Endothelial cell of umbilical vein (primary cell): ENCODE data around the gene TRIM71. TPM values are rescaled to one million over a fixed set of nuclear protein-coding genes. Genes with fewer than 3 reads are reported as not detected.
"Not testable (repeated sequence)": the region's sequence is repeated elsewhere in the genome, so short reads cannot be mapped to it uniquely, and the experiment has no call there.

Source experiments
- BruUV-seq: library from RNA; stranded (reverse); fragments of 400-500 nt; replicated peaks from 2 replicates; lab custom pipeline; 2021; lab: Mats Ljungman, UMichigan
- CTCF ChIA-PET: fragments of 300-600, 350-600 bp; sonication (Branson Sonifier 250); formaldehyde crosslinking; loops from one replicate; lab custom pipeline; 2021; ENCODE audit warnings: antibody characterized with exemption, inconsistent platforms; lab: Charles Lee
- POLR2A ChIA-PET: fragments of 300-600, 350-600 bp; sonication (Branson Sonifier 250); formaldehyde crosslinking; loops from one replicate; lab custom pipeline; 2021; ENCODE audit warnings: antibody characterized with exemption, inconsistent platforms; lab: Charles Lee
- DNase-seq: peaks from one replicate; pipeline ENCODE4 v3.0.0-alpha.2; 2011; ENCODE audit warnings: low read depth, low spot score
- FAIRE-seq: peaks from 2 replicates; lab custom pipeline; 2011; peaks lifted over from hg19 to GRCh38; lab: Jason Lieb, UNC
- H2AFZ ChIP-seq: 2 replicates; pipeline ENCODE4 v1.6.0; 2012; ENCODE audit warnings: low read depth, low read length, control low read depth, inconsistent platforms
- H3K27ac ChIP-seq: 2 replicates; pipeline ENCODE4 v1.5.1; 2011; ENCODE audit warnings: low read depth, mild to moderate bottlenecking, control low read depth, low read length, moderate library complexity; ENCODE audit not compliant: insufficient read depth
- H3K27me3 ChIP-seq, 2 experiments: 2 replicates each; pipeline versions ENCODE4 v1.6.0 to v1.6.1; 2011; ENCODE audit warnings: low read length in 2 of 2, mixed read lengths in 1 of 2; ENCODE audit not compliant: control insufficient read depth in 2 of 2, insufficient read depth in 2 of 2
- H3K36me3 ChIP-seq, 2 experiments: 2 replicates in 1 of 2; 3 replicates in 1 of 2; pipeline ENCODE4 v1.5.1; 2011; ENCODE audit warnings: low read length in 2 of 2, mild to moderate bottlenecking in 1 of 2, moderate library complexity in 1 of 2; ENCODE audit not compliant: control insufficient read depth in 2 of 2, insufficient read depth in 2 of 2; ENCODE audit errors: extremely low read depth in 1 of 2
- H3K4me1 ChIP-seq: 3 replicates; pipeline ENCODE4 v1.5.1; 2011; ENCODE audit warnings: mild to moderate bottlenecking, low read length; ENCODE audit not compliant: control insufficient read depth, insufficient read depth; ENCODE audit errors: extremely low read depth
- H3K4me2 ChIP-seq: 2 replicates; pipeline ENCODE4 v1.6.1; 2011; ENCODE audit warnings: low read length, control low read depth, mixed read lengths; ENCODE audit not compliant: insufficient read depth
- H3K4me3 ChIP-seq, 3 experiments: fragments of 200-600 bp in 1 of 3; sonication (generic), shearing (Covaris generic) in 1 of 3; replicated peaks in 1 of 3; 2 replicates each; pipeline ENCODE4 v1.5.1; 2011 to 2016; ENCODE audit warnings: control low read depth in 3 of 3, low read length in 3 of 3, mild to moderate bottlenecking in 2 of 3, inconsistent platforms in 1 of 3, low read depth in 1 of 3, moderate library complexity in 1 of 3; ENCODE audit not compliant: insufficient read depth in 1 of 3
- H3K79me2 ChIP-seq: 2 replicates; pipeline ENCODE4 v1.6.0; 2012; ENCODE audit warnings: low read length, inconsistent platforms; ENCODE audit not compliant: control insufficient read depth, insufficient read depth
- H3K9ac ChIP-seq: replicated peaks from 2 replicates; pipeline ENCODE3; 2011; ENCODE audit warnings: low read length, control low read depth; ENCODE audit not compliant: insufficient read depth; ENCODE audit errors: extremely low read depth
- H3K9me1 ChIP-seq: replicated peaks from 3 replicates; pipeline ENCODE4 v1.6.0; 2011; ENCODE audit warnings: mild to moderate bottlenecking, low read length; ENCODE audit not compliant: control insufficient read depth, insufficient read depth; ENCODE audit errors: extremely low read depth
- H3K9me3 ChIP-seq: replicated peaks from 2 replicates; pipeline ENCODE4 v1.5.1; 2012; ENCODE audit warnings: low read length, inconsistent platforms; ENCODE audit not compliant: control insufficient read depth, insufficient read depth
- H4K20me1 ChIP-seq: replicated peaks from 2 replicates; pipeline ENCODE3; 2011; ENCODE audit warnings: mild to moderate bottlenecking, low read length; ENCODE audit not compliant: control insufficient read depth, insufficient read depth; ENCODE audit errors: extremely low read depth
- EZH2 ChIP-seq: IDR thresholded peaks from 2 replicates; pipeline ENCODE4 v1.6.1; 2012; ENCODE audit warnings: borderline replicate concordance, low read depth, mild to moderate bottlenecking, moderate library complexity, low read length, inconsistent platforms; ENCODE audit not compliant: severe bottlenecking
- FOS ChIP-seq: IDR thresholded peaks from 2 replicates; pipeline ENCODE4 v1.6.1; 2011; ENCODE audit warnings: mild to moderate bottlenecking, low read length, moderate library complexity, borderline replicate concordance; ENCODE audit not compliant: insufficient read depth
- GATA2 ChIP-seq: IDR thresholded peaks from 2 replicates; pipeline ENCODE4 v1.7.0; 2011; ENCODE audit warnings: low read depth, mild to moderate bottlenecking, moderate library complexity, mixed read lengths, low read length; ENCODE audit not compliant: insufficient read length, insufficient read depth
- JUN ChIP-seq: IDR thresholded peaks from 2 replicates; pipeline ENCODE4 v1.6.1; 2011; ENCODE audit warnings: borderline replicate concordance, low read depth; ENCODE audit not compliant: insufficient read length, insufficient read depth
- MYC ChIP-seq: IDR thresholded peaks from one replicate; pipeline ENCODE4 v1.6.1; 2011; ENCODE audit warnings: mild to moderate bottlenecking, low read depth, low read length
- POLR2AphosphoS5 ChIP-seq: IDR thresholded peaks from 2 replicates; pipeline ENCODE4 v1.6.1; 2012; ENCODE audit warnings: low read depth, mild to moderate bottlenecking, control low read depth, low read length, moderate library complexity; ENCODE audit not compliant: insufficient read depth
- dilution Hi-C: fragments of 300-500 bp; cut with MboI; formaldehyde crosslinking; loops from one replicate; pipeline ENCODE4 v1.15.0; 2019; ENCODE audit warnings: low sequenced_read_pairs; ENCODE audit not compliant: extremely low pct_ligation_motif_present
- intact Hi-C: fragments of 100-400 bp; cut with micrococcal nuclease; formaldehyde crosslinking; loops from one replicate; pipeline ENCODE4 v1.10.0; 2022
- polyA plus RNA-seq, 4 experiments: library from polyadenylated mRNA; depleted of rRNA in 3 of 4; stranded (reverse) in 3 of 4; unstranded in 1 of 4; fragments of >200 nt; gene quantifications; 2 replicates each; pipeline versions ENCODE4 v1.2.1 to v1.2.3, GENCODE V29; 2011 to 2012; ENCODE audit warnings: missing spikeins in 1 of 4
- total RNA-seq: library from RNA; stranded (reverse); gene quantifications from 2 replicates; pipeline ENCODE4 v1.2.3, GENCODE V29; 2021
- TF ChIP-seq, protein P1 (sequence below), 2 donors: IDR thresholded peaks; 1 replicate in 1 of 2; 2 replicates in 1 of 2; pipeline ENCODE4 v1.5.1; 2011; ENCODE audit warnings: low read length in 2 of 2, mild to moderate bottlenecking in 2 of 2, moderate library complexity in 2 of 2, control low read depth in 1 of 2, inconsistent platforms in 1 of 2, low read depth in 1 of 2; ENCODE audit not compliant: insufficient read depth in 1 of 2; ENCODE audit errors: extremely low read depth in 1 of 2

Gene TRIM71
- total and polyA plus RNA-seq, 2 donors (not counting 3 experiments of a cell fraction or from before 2014, with no cell fraction given), result not detected

DNA sequence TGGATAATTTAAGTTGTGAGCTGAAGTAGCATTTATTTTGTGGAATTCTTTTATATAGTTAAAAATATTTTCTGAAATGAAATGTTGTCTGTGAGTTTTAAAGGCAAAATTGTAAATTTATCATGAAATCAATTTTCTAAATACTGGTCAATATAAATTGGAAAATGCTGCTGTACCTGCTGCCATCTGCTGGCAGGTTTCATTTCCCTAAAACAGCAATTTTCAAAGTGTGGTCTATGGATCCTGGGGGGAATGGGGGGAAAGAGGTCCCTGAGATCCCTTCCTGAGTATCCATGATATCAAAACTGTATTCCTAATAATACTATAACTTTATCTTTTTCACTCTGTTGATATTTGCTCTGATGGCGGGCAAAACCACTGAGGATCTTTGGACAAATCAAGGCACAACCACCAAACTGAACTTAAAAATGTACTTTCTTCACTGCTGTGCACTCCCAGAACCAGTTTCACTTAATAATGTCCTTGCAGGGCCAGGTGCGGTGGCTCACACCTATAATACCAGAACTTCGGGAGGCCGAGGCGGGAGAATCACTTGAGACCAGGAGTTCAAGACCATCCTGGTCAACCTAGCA, 116.4 kb downstream of the TRIM71 start:
- no TSS peak for BruUV-seq
- no peaks in the 10 kb centered on the region for H3K9me3 ChIP-seq
- H3K27ac ChIP-seq, result no peak overlapping the region
- intact Hi-C loops (loop anchor here (1.0 kb wide), 2 partner anchors 154 to 201 kb away; no protein-coding TSS in a partner anchor), dilution Hi-C loops (no loop called here)
- H4K20me1 ChIP-seq, result no peaks in the 10 kb centered on the region
- TF ChIP-seq EZH2, result no peak
- TF ChIP-seq, protein P1, sequence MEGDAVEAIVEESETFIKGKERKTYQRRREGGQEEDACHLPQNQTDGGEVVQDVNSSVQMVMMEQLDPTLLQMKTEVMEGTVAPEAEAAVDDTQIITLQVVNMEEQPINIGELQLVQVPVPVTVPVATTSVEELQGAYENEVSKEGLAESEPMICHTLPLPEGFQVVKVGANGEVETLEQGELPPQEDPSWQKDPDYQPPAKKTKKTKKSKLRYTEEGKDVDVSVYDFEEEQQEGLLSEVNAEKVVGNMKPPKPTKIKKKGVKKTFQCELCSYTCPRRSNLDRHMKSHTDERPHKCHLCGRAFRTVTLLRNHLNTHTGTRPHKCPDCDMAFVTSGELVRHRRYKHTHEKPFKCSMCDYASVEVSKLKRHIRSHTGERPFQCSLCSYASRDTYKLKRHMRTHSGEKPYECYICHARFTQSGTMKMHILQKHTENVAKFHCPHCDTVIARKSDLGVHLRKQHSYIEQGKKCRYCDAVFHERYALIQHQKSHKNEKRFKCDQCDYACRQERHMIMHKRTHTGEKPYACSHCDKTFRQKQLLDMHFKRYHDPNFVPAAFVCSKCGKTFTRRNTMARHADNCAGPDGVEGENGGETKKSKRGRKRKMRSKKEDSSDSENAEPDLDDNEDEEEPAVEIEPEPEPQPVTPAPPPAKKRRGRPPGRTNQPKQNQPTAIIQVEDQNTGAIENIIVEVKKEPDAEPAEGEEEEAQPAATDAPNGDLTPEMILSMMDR (IDR thresholded peaks at IDR 0.05; ENCODE audit: extremely low read depth in 1 of 2, insufficient read depth in 1 of 2, low read depth in 1 of 2, low read length in 2 of 2), result peak; percentile 52 to 61
- no peak for TF ChIP-seq POLR2AphosphoS5
- peaks cover 0 to 1% of the 10 kb centered on the region in 2 experiments for H3K27me3 ChIP-seq
- POLR2A ChIA-PET, result no interaction called here
- H3K4me2 ChIP-seq, result no peak overlapping the region
- H3K4me1 ChIP-seq, result no peaks in the 10 kb centered on the region
- FAIRE-seq, result peak; percentile 18
- H3K9me1 ChIP-seq, result no peaks in the 10 kb centered on the region
- no peaks in the 10 kb centered on the region for H3K79me2 ChIP-seq
- H3K9ac ChIP-seq, result no peak overlapping the region
- CTCF ChIA-PET, result interaction anchor here (0.6 to 3.4 kb wide), 9 partner anchors 9 to 853 kb away, joined by 3 to 40 read pairs (median 4); no protein-coding TSS in a partner anchor
- DNase-seq, result peak; percentile 22
- H3K36me3 ChIP-seq, result no peaks in the 10 kb centered on the region
- H3K4me3 ChIP-seq, result no peak overlapping the region
- H2AFZ ChIP-seq, result no peak overlapping the region

DNA sequence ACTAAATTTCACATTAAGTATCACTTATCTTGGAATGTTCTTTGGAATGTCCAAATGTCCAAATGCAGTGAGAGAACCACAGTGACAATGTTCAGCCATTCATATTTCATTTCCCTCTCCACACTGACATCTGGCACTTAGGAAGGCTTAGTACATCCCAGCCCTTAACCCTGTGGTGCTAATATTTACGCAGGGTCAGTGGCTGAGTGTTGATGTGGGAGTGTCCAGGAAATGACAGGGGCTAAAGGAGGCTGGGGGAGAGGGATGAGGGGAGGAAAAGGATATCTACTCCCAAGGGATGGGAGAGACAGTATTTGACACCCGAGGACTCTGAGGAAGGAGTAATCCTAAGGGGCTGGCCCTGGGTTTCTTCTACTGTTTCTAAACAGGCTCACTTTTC, 119.5 kb downstream of the TRIM71 start:
- no peaks in the 10 kb centered on the region for H3K9me1 ChIP-seq
- no peak overlapping the region for H3K27ac ChIP-seq
- TF ChIP-seq GATA2 (no peak), FOS (no peak), JUN (no peak), MYC (no peak)
- no peak overlapping the region for H3K4me2 ChIP-seq
- no peaks in the 10 kb centered on the region for H4K20me1 ChIP-seq
- dilution Hi-C loops, result no loop called here
- no peak for DNase-seq
- H3K4me3 ChIP-seq, result no peak overlapping the region
- no peak overlapping the region for H3K9ac ChIP-seq
- peaks cover 0 to 1% of the 10 kb centered on the region in 2 experiments for H3K27me3 ChIP-seq
- no peaks in the 10 kb centered on the region for H3K9me3 ChIP-seq
- H2AFZ ChIP-seq, result no peak overlapping the region
- POLR2A ChIA-PET, result no interaction called here
- H3K36me3 ChIP-seq, result no peaks in the 10 kb centered on the region
- no peak for FAIRE-seq
- no peaks in the 10 kb centered on the region for H3K4me1 ChIP-seq
- intact Hi-C loops, result no loop called here
- H3K79me2 ChIP-seq, result no peaks in the 10 kb centered on the region
- CTCF ChIA-PET, result no interaction called here
- no TSS peak for BruUV-seq

DNA sequence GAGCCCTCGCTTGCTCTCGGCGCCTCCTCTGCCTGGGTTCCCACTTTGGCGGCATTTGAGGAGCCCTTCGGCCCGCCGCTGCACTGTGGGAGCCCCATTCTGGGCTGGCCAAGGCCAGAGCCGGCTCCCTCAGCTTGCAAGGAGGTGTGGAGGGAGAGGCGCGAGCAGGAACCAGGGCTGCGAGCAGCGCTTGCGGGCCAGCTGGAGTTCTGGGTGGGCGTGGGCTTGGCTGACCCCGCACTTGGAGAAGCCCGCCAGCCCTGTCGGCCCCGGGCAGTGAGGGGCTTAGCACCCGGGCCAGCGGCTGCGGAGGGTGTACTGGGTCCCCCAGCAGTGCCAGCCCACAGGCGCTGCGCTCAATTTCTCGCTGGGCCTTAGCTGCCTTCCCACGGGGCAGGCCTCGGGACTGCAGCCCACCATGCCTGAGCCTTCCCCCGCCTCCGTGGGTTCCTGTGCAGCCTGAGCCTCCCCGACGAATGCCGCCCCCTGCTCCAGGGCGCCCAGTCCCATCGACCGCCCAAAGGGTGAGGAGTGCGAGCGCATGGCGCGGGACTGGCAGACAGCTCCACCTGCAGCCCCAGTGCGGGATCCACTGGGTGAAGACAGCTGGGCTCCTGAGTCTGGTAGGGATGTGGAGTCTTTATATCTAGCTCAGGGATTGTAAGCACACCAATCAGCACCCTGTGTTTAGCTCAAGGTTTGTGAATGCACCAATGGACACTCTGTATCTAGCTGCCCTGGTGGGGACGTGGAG, 121.9 kb downstream of the TRIM71 start:
- H3K4me3 ChIP-seq, FAIRE-seq, H2AFZ ChIP-seq, intact Hi-C loops, H3K9ac ChIP-seq, H3K36me3 ChIP-seq, H3K4me2 ChIP-seq, H3K27ac ChIP-seq, CTCF ChIA-PET, H3K9me3 ChIP-seq, H3K4me1 ChIP-seq, dilution Hi-C loops, BruUV-seq, H3K79me2 ChIP-seq, H3K9me1 ChIP-seq, H3K27me3 ChIP-seq, POLR2A ChIA-PET, DNase-seq, H4K20me1 ChIP-seq: not testable (repeated sequence)
